Retinal pigment epithelial cell (primary cell): ENCODE data around the gene ST6GALNAC3.

Experiments used
- DNase-seq: peaks from one replicate; pipeline ENCODE4 v3.0.0-alpha.2; 2010; ENCODE audit warnings: low read depth
- H3K4me3 ChIP-seq: 2 replicates; pipeline ENCODE4 v1.5.1; 2011; ENCODE audit warnings: mild to moderate bottlenecking, low read length, control low read depth, moderate library complexity
- TF ChIP-seq, protein P1 (sequence below): conservative IDR thresholded peaks from 2 replicates; pipeline ENCODE4 v1.5.1; 2011; ENCODE audit warnings: low read depth, low read length, control low read depth, inconsistent platforms

The ST6GALNAC3 gene

GRCh38 chr1:76053021-76053420 lies 21.5 kb upstream of the ST6GALNAC3 start:
- H3K4me3 ChIP-seq, result no peak overlapping the region
- DNase-seq, result no peak
- TF ChIP-seq, protein P1, sequence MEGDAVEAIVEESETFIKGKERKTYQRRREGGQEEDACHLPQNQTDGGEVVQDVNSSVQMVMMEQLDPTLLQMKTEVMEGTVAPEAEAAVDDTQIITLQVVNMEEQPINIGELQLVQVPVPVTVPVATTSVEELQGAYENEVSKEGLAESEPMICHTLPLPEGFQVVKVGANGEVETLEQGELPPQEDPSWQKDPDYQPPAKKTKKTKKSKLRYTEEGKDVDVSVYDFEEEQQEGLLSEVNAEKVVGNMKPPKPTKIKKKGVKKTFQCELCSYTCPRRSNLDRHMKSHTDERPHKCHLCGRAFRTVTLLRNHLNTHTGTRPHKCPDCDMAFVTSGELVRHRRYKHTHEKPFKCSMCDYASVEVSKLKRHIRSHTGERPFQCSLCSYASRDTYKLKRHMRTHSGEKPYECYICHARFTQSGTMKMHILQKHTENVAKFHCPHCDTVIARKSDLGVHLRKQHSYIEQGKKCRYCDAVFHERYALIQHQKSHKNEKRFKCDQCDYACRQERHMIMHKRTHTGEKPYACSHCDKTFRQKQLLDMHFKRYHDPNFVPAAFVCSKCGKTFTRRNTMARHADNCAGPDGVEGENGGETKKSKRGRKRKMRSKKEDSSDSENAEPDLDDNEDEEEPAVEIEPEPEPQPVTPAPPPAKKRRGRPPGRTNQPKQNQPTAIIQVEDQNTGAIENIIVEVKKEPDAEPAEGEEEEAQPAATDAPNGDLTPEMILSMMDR, result no peak

GRCh38 chr1:76054359-76054758 lies 20.2 kb upstream of the ST6GALNAC3 start:
- TF ChIP-seq, protein P1, result no peak
- no peak for DNase-seq
- no peak overlapping the region for H3K4me3 ChIP-seq

DNA sequence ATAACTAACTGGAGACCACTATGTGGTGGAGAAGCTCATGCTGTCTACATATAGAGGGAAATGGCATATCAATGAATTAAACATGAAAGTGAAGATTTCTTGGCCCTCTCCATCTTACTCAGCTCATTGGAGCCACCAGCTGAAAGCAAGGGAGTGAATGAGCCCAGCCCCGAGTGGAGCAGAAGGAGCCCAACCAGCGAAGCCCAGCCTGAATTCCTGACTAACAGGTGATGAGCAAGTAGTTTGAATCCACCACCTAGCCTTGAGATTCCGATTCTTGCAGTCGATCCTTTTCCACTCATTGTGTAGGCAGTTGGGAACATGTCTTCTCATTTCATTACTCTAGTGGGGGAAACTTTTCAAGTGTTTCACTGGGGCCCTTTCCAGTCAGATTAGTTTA lies 18.6 kb upstream of the ST6GALNAC3 start:
- TF ChIP-seq, protein P1, result no peak
- H3K4me3 ChIP-seq, result no peak overlapping the region
- DNase-seq, result no peak

- no peak for DNase-seq
- TF ChIP-seq, protein P1, result no peak
- no peak overlapping the region for H3K4me3 ChIP-seq
Measured at GRCh38 chr1:76059451-76059850, 15.1 kb upstream of the ST6GALNAC3 start.

- H3K4me3 ChIP-seq, result no peak overlapping the region
- DNase-seq, result no peak
- TF ChIP-seq, protein P1, result no peak
Measured at GRCh38 chr1:76065270-76065669, 9.3 kb upstream of the ST6GALNAC3 start.

- no peak for DNase-seq
- H3K4me3 ChIP-seq, result no peak overlapping the region
- TF ChIP-seq, protein P1, result no peak
Measured at GRCh38 chr1:76066394-76066793, 8.2 kb upstream of the ST6GALNAC3 start.

DNA sequence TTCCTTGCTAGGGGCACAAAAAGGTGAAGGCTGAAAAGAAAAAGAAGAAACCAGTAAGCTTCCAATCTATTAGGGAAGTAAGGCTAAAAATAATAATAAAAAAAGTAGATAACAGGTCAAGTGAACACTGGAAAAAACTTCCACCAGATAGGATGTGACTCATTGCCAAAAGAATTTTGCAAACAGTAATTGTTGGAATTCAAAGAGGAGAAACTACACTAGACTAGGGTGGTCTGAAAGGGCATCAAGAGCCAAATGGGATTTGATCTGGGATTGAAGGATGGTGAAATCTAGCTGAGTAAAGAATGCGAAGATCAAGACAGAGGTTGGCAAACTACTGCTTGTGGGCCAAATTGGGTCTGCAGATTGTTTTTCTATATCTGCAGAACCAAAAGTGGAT lies 6.0 kb upstream of the ST6GALNAC3 start:
- DNase-seq, result no peak
- TF ChIP-seq, protein P1, result no peak
- H3K4me3 ChIP-seq, result no peak overlapping the region
